K562 (cell line): Measurements from ENCODE around the gene SMG9. TPM values are rescaled to one million over a fixed set of nuclear protein-coding genes. Genes with fewer than 3 reads are reported as not detected.

ENCODE experiments used
- ATAC-seq: fragments of 200-7000 bp; cut with Tn5 transposase; 3 replicates; pipeline ENCODE4 v1.9.1; 2020; ENCODE audit warnings: moderate library complexity
- BruUV-seq: library from RNA; stranded (reverse); fragments of 400-500 nt; replicated peaks from 2 replicates; lab custom pipeline; 2021; lab: Mats Ljungman, UMichigan
- CTCF ChIA-PET: fragments of 300-600 bp; formaldehyde crosslinking; extraction: SDS; loops from one replicate; lab custom pipeline; 2021; ENCODE audit warnings: low intra/inter-chr PET ratio; lab: Yijun Ruan, JAX
- POLR2A ChIA-PET: fragments of 300-600, 350-650 bp; sonication (Branson Sonifier 250); formaldehyde crosslinking; extraction: SDS; loops from one replicate; lab custom pipeline; 2021; ENCODE audit warnings: antibody characterized with exemption, inconsistent platforms; lab: Yijun Ruan, JAX
- DNase-seq, 4 experiments: peaks; one replicate each; pipeline versions ENCODE4 v3.0.0 to v3.0.0-alpha.2; 2011 to 2018; ENCODE audit warnings: low spot score in 3 of 4, mixed read lengths in 3 of 4; ENCODE audit errors: extremely low read depth in 1 of 4
- FAIRE-seq: peaks from 2 replicates; lab custom pipeline; 2011; peaks lifted over from hg19 to GRCh38; lab: Jason Lieb, UNC
- H2AFZ ChIP-seq: 2 replicates; pipeline ENCODE4 v1.6.0; 2011; ENCODE audit warnings: low read depth, low read length, control low read depth, inconsistent platforms
- H3K27ac ChIP-seq: fragments of 200-600 bp; 3 replicates; pipeline ENCODE4 v1.8.0; 2011; ENCODE audit warnings: low read depth, mild to moderate bottlenecking, control low read depth, inconsistent platforms, low read length, moderate library complexity, mixed read lengths; ENCODE audit errors: extremely low read depth
- H3K27me3 ChIP-seq, 2 experiments: fragments of 300-600 bp in 1 of 2; 2 replicates in 1 of 2; 3 replicates in 1 of 2; pipeline versions ENCODE4 v1.6.0 to v1.8.0; 2011; ENCODE audit warnings: inconsistent platforms in 2 of 2, low read length in 2 of 2, mild to moderate bottlenecking in 1 of 2, mixed read lengths in 1 of 2, moderate library complexity in 1 of 2; ENCODE audit not compliant: control insufficient read depth in 2 of 2, insufficient read depth in 2 of 2
- H3K36me3 ChIP-seq: fragments of 300-600 bp; 3 replicates; pipeline ENCODE4 v1.8.0; 2011; ENCODE audit warnings: mild to moderate bottlenecking, low read length, inconsistent platforms; ENCODE audit not compliant: control insufficient read depth, insufficient read depth
- H3K4me1 ChIP-seq, 2 experiments: fragments of 200-600 bp in 1 of 2; replicated peaks in 1 of 2; 2 replicates in 1 of 2; 3 replicates in 1 of 2; pipeline versions ENCODE4 v1.5.1 to v1.8.0; 2011; ENCODE audit warnings: inconsistent platforms in 2 of 2, low read length in 2 of 2, mild to moderate bottlenecking in 1 of 2, mixed read lengths in 1 of 2, moderate library complexity in 1 of 2; ENCODE audit not compliant: control insufficient read depth in 2 of 2, insufficient read depth in 2 of 2
- H3K4me2 ChIP-seq: 2 replicates; pipeline ENCODE4 v1.6.1; 2011; ENCODE audit warnings: low read length, control low read depth, inconsistent platforms, mixed read lengths; ENCODE audit not compliant: insufficient read depth
- H3K4me3 ChIP-seq: fragments of 200-600 bp; sonication (generic), shearing (Covaris generic); 2 replicates; pipeline ENCODE4 v1.5.1; 2016; ENCODE audit warnings: control low read depth, inconsistent platforms
- H3K79me2 ChIP-seq: fragments of 200-600 bp; 3 replicates; pipeline ENCODE4 v1.8.0; 2011; ENCODE audit warnings: low read length, inconsistent platforms; ENCODE audit not compliant: control insufficient read depth, insufficient read depth
- H3K9ac ChIP-seq, 2 experiments: 2 replicates each; pipeline versions ENCODE4 v1.6.0 to v1.6.1; 2011; ENCODE audit warnings: low read depth in 2 of 2, low read length in 2 of 2, control low read depth in 1 of 2, inconsistent platforms in 1 of 2, mild to moderate bottlenecking in 1 of 2, mixed read lengths in 1 of 2; ENCODE audit not compliant: insufficient read depth in 1 of 2
- H3K9me1 ChIP-seq: one replicate; pipeline ENCODE4 v1.6.0; 2011; ENCODE audit warnings: inconsistent platforms, mild to moderate bottlenecking, low read length, moderate library complexity; ENCODE audit not compliant: control insufficient read depth, insufficient read depth
- H3K9me3 ChIP-seq: replicated peaks from 2 replicates; pipeline ENCODE4 v1.5.1; 2011; ENCODE audit warnings: low read depth, low read length, inconsistent platforms; ENCODE audit not compliant: control insufficient read depth, insufficient read depth
- H4K20me1 ChIP-seq: replicated peaks from 2 replicates; pipeline ENCODE4 v1.6.1; 2011; ENCODE audit warnings: low read length, inconsistent platforms, mixed read lengths; ENCODE audit not compliant: control insufficient read depth, insufficient read depth
- ADNP ChIP-seq: fragments of 200-800 bp; sonication (Bioruptor generic); IDR thresholded peaks from 2 replicates; pipeline ENCODE4 v1.6.1; 2016; ENCODE audit warnings: missing genetic modification characterization, missing compliant biosample characterization
- BCOR ChIP-seq: fragments of 450-650 bp; IDR thresholded peaks from 2 replicates; pipeline ENCODE4 v1.6.1; 2016
- CBX8 ChIP-seq: fragments of 200-600 bp; sonication (generic); IDR thresholded peaks from 2 replicates; pipeline ENCODE4 v1.6.1; 2012; ENCODE audit warnings: borderline replicate concordance, mixed run types, low read depth, mild to moderate bottlenecking, moderate library complexity, mixed read lengths, low read length, control low read depth, inconsistent platforms; ENCODE audit not compliant: poor library complexity, severe bottlenecking; ENCODE audit errors: extremely low read depth
- DEAF1 ChIP-seq: fragments of 450-650 bp; formaldehyde crosslinking; IDR thresholded peaks from 2 replicates; pipeline ENCODE4 v1.4.0; 2020; ENCODE audit warnings: mild to moderate bottlenecking, moderate library complexity
- DIDO1 ChIP-seq: fragments of 450-650 bp; IDR thresholded peaks from 2 replicates; pipeline ENCODE4 v1.6.1; 2016; ENCODE audit warnings: low read depth, missing biosample characterization, missing genetic modification characterization
- DMBX1 ChIP-seq: fragments of 250-450 bp; sonication (Bioruptor Pico); IDR thresholded peaks from 2 replicates; pipeline ENCODE4 v1.8.0; 2022; ENCODE audit warnings: inconsistent platforms, mild to moderate bottlenecking, moderate library complexity, borderline replicate concordance
- ERF ChIP-seq: fragments of 450-650 bp; formaldehyde crosslinking; IDR thresholded peaks from 2 replicates; pipeline ENCODE4 v1.4.0; 2020; ENCODE audit warnings: mild to moderate bottlenecking, mixed read lengths
- FIP1L1 ChIP-seq: fragments of 200-400 bp; formaldehyde crosslinking; IDR thresholded peaks from 2 replicates; pipeline ENCODE4 v1.6.1; 2018; ENCODE audit warnings: mild to moderate bottlenecking, low read depth, low read length; ENCODE audit not compliant: poor library complexity, severe bottlenecking
- HMGXB4 ChIP-seq: sonication (generic); formaldehyde crosslinking; IDR thresholded peaks from 2 replicates; pipeline ENCODE4 v1.8.1; 2023; ENCODE audit warnings: mild to moderate bottlenecking, missing genetic modification reagents
- KDM1A ChIP-seq, 2 experiments: fragments of 450-650 bp; IDR thresholded peaks; 2 replicates each; pipeline ENCODE4 v1.6.1; 2016; ENCODE audit warnings: mild to moderate bottlenecking in 2 of 2
- MTA2 ChIP-seq: fragments of 450-650 bp; IDR thresholded peaks from 2 replicates; pipeline ENCODE4 v1.6.1; 2016; ENCODE audit warnings: low read depth
- NFIC ChIP-seq: fragments of 450-650 bp; IDR thresholded peaks from 2 replicates; pipeline ENCODE4 v1.6.1; 2017; ENCODE audit warnings: mild to moderate bottlenecking, inconsistent platforms
- NFYB ChIP-seq: IDR thresholded peaks from 2 replicates; pipeline ENCODE4 v1.6.1; 2011; ENCODE audit warnings: mild to moderate bottlenecking, moderate library complexity; ENCODE audit not compliant: insufficient read length; ENCODE audit errors: extremely low read depth
- PCBP1 ChIP-seq: fragments of 200-400 bp; formaldehyde crosslinking; IDR thresholded peaks from 2 replicates; pipeline ENCODE4 v1.6.1; 2018; ENCODE audit warnings: mild to moderate bottlenecking, low read depth, low read length; ENCODE audit not compliant: poor library complexity, severe bottlenecking
- RBM22 ChIP-seq: fragments of 200-400 bp; formaldehyde crosslinking; IDR thresholded peaks from 2 replicates; pipeline ENCODE4 v1.6.1; 2018; ENCODE audit warnings: low read length, low read depth; ENCODE audit not compliant: poor library complexity, severe bottlenecking
- RBM25 ChIP-seq: fragments of 200-400 bp; formaldehyde crosslinking; IDR thresholded peaks from 2 replicates; pipeline ENCODE4 v1.6.1; 2018; ENCODE audit warnings: low read length, low read depth, moderate library complexity; ENCODE audit not compliant: severe bottlenecking
- SMARCA5 ChIP-seq: fragments of 450-650 bp; IDR thresholded peaks from 2 replicates; pipeline ENCODE4 v1.6.1; 2016
- SREBF2 ChIP-seq: sonication (generic); formaldehyde crosslinking; IDR thresholded peaks from 2 replicates; pipeline ENCODE4 v1.4.0; 2020; ENCODE audit warnings: mild to moderate bottlenecking, missing genetic modification reagents
- ZC3H11A ChIP-seq: IDR thresholded peaks from 2 replicates; pipeline ENCODE4 v1.6.1; 2012; ENCODE audit warnings: low read depth, low read length, improper control_type of control experiment
- ZNF717 ChIP-seq: fragments of 250-450 bp; sonication (Bioruptor Pico); IDR thresholded peaks from 2 replicates; pipeline ENCODE4 v1.5.0; 2021
- ZNF778 ChIP-seq: fragments of 450-650 bp; formaldehyde crosslinking; IDR thresholded peaks from 2 replicates; pipeline ENCODE4 v1.4.0; 2020; ENCODE audit warnings: mild to moderate bottlenecking, moderate library complexity
- WGBS: fragments of 100-300 bp; shearing (Covaris generic); methylation state at CpG from one replicate; pipeline ENCODE4 v1.1.6; 2016; ENCODE audit warnings: low coverage, mixed read lengths; ENCODE audit not compliant: insufficient coverage; ENCODE audit errors: missing lambda C conversion rate; 5-methylcytosine and 5-hydroxymethylcytosine counted together
- in situ Hi-C: fragments of 300-500 bp; cut with MboI; formaldehyde crosslinking; loops from 4 replicates; pipeline ENCODE4 v1.15.0; 2018; ENCODE audit warnings: inconsistent platforms, mixed read lengths
- intact Hi-C: fragments of 100-400 bp; cut with micrococcal nuclease; formaldehyde crosslinking; loops from 2 replicates; pipeline ENCODE4 v1.14.2; 2022
- polyA plus RNA-seq, 8 experiments: library from polyadenylated mRNA; depleted of rRNA in 4 of 8; stranded (reverse) in 5 of 8; unstranded in 3 of 8; fragments of >200 nt; fragmentation: Nextera tagmentation in 2 of 8; fragmentation: Illumina TruSeq in 1 of 8; extraction: Ambion mirVana in 2 of 8; extraction: Trizol in 1 of 8; gene quantifications; 2 replicates each; pipeline versions ENCODE4 v1.2.1 to v1.2.3, GENCODE V29; 2011 to 2014; ENCODE audit warnings: inconsistent platforms in 1 of 8, missing spikeins in 1 of 8
- total RNA-seq, 7 experiments: library from RNA; depleted of rRNA in 6 of 7; stranded (reverse); fragments of >200 nt in 6 of 7; fragmentation: Illumina TruSeq in 2 of 7; extraction: Trizol in 2 of 7; gene quantifications; 2 replicates each; pipeline versions ENCODE4 v1.2.1 to v1.2.3, GENCODE V29; 2011 to 2021; ENCODE audit warnings: low replicate concordance in 1 of 7

Gene SMG9
- total and polyA plus RNA-seq, 9 of the 15 experiments (the other 6 are each of a cell fraction or from before 2014, with no cell fraction given) = 1.7 to 79.7 (median 40.2) TPM

- Histone ChIP-seq H3K27me3 (no peaks in the 10 kb centered on the region), H3K4me1 (peaks cover 12% of the 10 kb centered on the region in 2 experiments), H2AFZ (no peak overlapping the region), H3K9ac (no peak overlapping the region), H3K79me2 (no peaks in the 10 kb centered on the region), H4K20me1 (no peaks in the 10 kb centered on the region), H3K36me3 (no peaks in the 10 kb centered on the region), H3K9me1 (no peaks in the 10 kb centered on the region), H3K4me3 (no peak overlapping the region), H3K9me3 (no peaks in the 10 kb centered on the region), H3K4me2 (no peak overlapping the region), H3K27ac (no peak overlapping the region)
- BruUV-seq = no TSS peak
- intact Hi-C loops = no loop called here
- CTCF ChIA-PET = no interaction called here
- in situ Hi-C loops = no loop called here
- FAIRE-seq = no peak
- no peak for ATAC-seq
- whole genome bisulfite sequencing = 64% methylated on average over 2 of the region's 2 CpGs
- POLR2A ChIA-PET = no interaction called here
- DNase-seq = no peak
- TF ChIP-seq ZC3H11A (no peak), DIDO1 (no peak), DMBX1 (CRISPR knock-in tag) (no peak), MTA2 (no peak), ERF (CRISPR knock-in tag) (no peak), ADNP (tag) (peak; percentile 67), ZNF778 (CRISPR knock-in tag) (no peak), SREBF2 (CRISPR knock-in tag) (no peak), DEAF1 (CRISPR knock-in tag) (no peak), PCBP1 (no peak), HMGXB4 (CRISPR knock-in tag) (no peak), CBX8 (no peak), RBM25 (peak; percentile 59), RBM22 (no peak), NFIC (no peak), SMARCA5 (0 out of 2 replicates have a peak, but pooled peaks have one; percentile 46), KDM1A (IDR thresholded peaks at IDR 0.05) (peak in 1 of 2 experiments; percentile 24; a peak in 1 of 4 replicates), NFYB (no peak), ZNF717 (CRISPR knock-in tag) (no peak), FIP1L1 (no peak), BCOR (peak; percentile 76)
Observed at GRCh38 chr19:43683905-43684304, 70.9 kb downstream of the SMG9 start.
